ENCODE data around the gene MPPE1. TPM values are rescaled to one million over a fixed set of nuclear protein-coding genes. Genes with fewer than 3 reads are reported as not detected.
A peak's percentile ranks its signal among the peaks of the same experiment; 100 is the strongest.

The MPPE1 gene
- total and polyA plus RNA-seq, 9 of the 15 experiments (the other 6 are each of a cell fraction or from before 2014, with no cell fraction given), result 10.7 to 19.5 (median 13.3) TPM

- TF ChIP-seq CHD7 (IDR thresholded peaks at IDR 0.05; ENCODE audit: low read depth, low read length), result no peak
- TF ChIP-seq CBX2 (IDR thresholded peaks at IDR 0.05; ENCODE audit: insufficient read depth, low read length, poor library complexity, severe bottlenecking), result no peak
- 0 out of 2 replicates have a peak, but pooled peaks have one; percentile 58 for TF ChIP-seq OTX1 (CRISPR knock-in tag; IDR thresholded peaks at IDR 0.05)
- TF ChIP-seq NFRKB (IDR thresholded peaks at IDR 0.05; ENCODE audit: low read depth), result peak; percentile 37; the same call in 1 of the 2 replicates
- TF ChIP-seq, protein P1, sequence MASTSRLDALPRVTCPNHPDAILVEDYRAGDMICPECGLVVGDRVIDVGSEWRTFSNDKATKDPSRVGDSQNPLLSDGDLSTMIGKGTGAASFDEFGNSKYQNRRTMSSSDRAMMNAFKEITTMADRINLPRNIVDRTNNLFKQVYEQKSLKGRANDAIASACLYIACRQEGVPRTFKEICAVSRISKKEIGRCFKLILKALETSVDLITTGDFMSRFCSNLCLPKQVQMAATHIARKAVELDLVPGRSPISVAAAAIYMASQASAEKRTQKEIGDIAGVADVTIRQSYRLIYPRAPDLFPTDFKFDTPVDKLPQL (IDR thresholded peaks at IDR 0.05; ENCODE audit: extremely low read depth, insufficient read length), result no peak
- TF ChIP-seq ZKSCAN3 (CRISPR knock-in tag; IDR thresholded peaks at IDR 0.05), result no peak
- peak; percentile 75 for TF ChIP-seq MYC (IDR thresholded peaks at IDR 0.05; ENCODE audit: low read depth, low read length)
- TF ChIP-seq MYC (CRISPR knock-in tag; IDR thresholded peaks at IDR 0.05; ENCODE audit: borderline replicate concordance, low read depth), result no peak
- TF ChIP-seq, protein P2, sequence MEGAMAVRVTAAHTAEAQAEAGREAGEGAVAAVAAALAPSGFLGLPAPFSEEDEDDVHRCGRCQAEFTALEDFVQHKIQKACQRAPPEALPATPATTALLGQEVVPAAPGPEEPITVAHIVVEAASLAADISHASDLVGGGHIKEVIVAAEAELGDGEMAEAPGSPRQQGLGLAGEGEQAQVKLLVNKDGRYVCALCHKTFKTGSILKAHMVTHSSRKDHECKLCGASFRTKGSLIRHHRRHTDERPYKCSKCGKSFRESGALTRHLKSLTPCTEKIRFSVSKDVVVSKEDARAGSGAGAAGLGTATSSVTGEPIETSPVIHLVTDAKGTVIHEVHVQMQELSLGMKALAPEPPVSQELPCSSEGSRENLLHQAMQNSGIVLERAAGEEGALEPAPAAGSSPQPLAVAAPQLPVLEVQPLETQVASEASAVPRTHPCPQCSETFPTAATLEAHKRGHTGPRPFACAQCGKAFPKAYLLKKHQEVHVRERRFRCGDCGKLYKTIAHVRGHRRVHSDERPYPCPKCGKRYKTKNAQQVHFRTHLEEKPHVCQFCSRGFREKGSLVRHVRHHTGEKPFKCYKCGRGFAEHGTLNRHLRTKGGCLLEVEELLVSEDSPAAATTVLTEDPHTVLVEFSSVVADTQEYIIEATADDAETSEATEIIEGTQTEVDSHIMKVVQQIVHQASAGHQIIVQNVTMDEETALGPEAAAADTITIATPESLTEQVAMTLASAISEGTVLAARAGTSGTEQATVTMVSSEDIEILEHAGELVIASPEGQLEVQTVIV (CRISPR knock-in tag; IDR thresholded peaks at IDR 0.05; ENCODE audit: borderline replicate concordance), result no peak
- TF ChIP-seq RFX1 (IDR thresholded peaks at IDR 0.05), result no peak
- no peak; the same call in 1 of the 2 replicates for TF ChIP-seq ZNF143 (CRISPR knock-in tag; IDR thresholded peaks at IDR 0.05)
- TF ChIP-seq ERF (CRISPR knock-in tag; IDR thresholded peaks at IDR 0.05), result peak; percentile 71; the same call in 1 of the 2 replicates
- peak; percentile 82 for TF ChIP-seq RB1 (IDR thresholded peaks at IDR 0.05; ENCODE audit: low read depth)
- TF ChIP-seq ZNF695 (CRISPR knock-in tag; IDR thresholded peaks at IDR 0.05), result no peak
These were observed 56.8 kb downstream of the MPPE1 start, which contains the start of gene CHMP1B (continued) for GRCh38 chr18:11851146-11851805.
